NCI-H2196 (cell line): ENCODE results near the gene SHANK1.

Experiments
- DNase-seq: peaks from one replicate; lab custom pipeline; 2025; ENCODE audit not compliant: unreplicated experiment; lab: John Stamatoyannopoulos, UW

Gene SHANK1

DNA sequence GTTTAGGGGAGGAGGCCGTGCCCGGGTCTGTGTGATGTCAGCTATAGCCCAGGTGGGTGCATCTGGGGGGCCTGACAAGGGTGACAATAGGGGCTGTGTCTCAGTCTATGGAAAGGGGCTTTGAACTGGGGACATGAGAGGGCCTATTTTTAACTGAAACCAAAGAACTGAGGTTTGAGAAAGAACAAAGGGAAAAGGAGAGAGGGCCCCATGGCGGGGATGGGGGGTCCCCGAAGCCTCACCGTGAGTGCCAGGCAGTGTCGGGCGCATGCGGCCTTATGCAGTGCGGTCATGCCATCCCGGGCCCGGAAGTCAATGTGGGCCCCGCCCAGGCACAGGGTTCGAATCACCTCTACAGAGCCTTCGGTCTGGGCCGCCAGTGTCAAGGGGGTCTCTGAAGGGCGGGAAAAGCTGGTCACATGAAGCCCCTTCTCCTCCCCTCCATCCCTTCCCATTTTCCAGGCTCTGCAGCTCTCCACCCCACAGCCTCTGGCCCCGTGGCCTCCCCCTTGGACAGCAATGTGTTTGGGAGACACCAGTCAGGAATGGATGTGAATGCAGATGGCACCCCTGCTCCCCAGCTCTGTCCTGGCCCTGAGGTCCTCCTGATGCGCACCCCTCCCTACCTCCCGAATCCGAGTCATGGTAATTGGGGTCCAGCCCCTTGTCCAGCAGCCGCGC is 5.9 kb downstream of the SHANK1 start:
- no peak for DNase-seq

DNA sequence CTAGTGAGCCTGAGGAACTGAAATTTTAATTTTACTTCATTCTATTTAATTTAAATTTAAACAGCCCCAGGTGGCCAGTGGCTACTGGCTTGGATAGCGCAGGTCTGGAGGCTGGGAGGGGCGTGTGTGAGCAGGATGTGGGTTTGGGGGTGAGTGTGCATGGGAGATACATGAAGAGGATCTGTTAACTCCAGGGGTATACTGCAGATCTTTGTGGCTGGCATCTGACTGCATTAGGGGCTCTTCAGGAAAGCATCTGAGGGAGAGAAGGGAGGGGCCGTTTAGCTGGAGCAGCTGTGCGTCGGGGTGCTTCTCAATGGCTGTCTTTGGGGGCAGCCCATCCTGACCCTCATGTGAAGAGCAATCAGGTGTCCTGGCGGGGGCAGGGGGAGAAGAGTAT is 6.8 kb downstream of the SHANK1 start:
- no peak for DNase-seq

DNA sequence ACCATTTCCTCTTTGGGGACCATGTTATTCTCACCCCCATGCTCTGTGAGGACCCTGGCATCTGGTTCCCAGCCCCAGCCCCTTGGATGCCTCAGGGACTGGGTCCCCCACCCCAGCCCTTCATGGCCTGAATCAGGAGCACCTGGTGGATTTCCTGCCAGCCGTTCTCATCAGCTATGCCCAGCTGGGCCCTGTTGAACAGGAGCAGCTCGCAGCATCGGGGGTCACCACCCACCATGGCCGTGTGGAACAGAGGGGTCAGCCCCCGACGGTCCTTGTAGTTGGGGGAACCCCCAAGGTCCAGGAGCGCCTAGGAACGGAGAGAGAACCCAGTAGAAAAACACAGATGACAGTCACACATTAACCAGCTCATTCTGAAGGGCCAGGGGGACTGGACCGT is 7.8 kb downstream of the SHANK1 start:
- no peak for DNase-seq

DNA sequence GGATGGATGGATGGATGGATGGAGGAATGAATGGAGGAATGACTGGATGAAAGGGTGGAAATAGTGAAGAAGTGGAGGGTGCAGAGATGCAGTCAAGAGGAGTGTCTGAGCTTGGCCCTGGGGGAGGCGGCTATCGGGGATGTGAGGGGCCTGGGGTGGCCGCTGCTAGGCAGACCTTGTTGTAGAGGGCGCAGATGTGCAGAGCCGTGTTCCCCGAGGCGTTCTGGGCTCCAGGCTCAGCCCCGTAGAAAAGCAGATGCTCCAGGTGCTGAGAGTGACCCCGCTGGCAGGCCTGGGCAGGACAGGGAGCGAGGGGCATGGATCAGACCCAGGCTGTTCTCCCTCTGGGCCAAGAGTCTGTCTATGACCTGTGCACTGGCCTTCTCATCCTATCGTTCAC is 8.4 kb downstream of the SHANK1 start:
- no peak for DNase-seq

DNA sequence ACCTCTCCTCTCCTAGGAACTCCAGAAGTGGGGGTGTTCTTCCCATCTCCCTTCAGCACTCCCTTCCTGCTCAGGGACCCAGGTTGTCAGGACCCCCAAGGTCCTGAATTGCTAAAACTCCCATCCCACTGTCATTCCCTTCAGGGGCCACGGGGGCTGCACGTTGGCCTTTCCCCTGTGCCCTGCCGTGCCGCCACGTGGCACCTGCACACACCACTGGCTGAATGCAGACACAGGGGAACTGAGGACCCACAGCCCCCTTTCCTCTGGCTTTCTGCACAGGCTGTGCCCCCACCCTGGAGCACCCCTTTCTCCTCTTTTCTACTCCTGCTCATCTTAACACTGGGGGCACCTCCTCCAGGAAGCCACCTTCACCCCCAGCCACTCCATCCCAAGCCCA is 9.0 kb downstream of the SHANK1 start:
- DNase-seq = no peak

DNA sequence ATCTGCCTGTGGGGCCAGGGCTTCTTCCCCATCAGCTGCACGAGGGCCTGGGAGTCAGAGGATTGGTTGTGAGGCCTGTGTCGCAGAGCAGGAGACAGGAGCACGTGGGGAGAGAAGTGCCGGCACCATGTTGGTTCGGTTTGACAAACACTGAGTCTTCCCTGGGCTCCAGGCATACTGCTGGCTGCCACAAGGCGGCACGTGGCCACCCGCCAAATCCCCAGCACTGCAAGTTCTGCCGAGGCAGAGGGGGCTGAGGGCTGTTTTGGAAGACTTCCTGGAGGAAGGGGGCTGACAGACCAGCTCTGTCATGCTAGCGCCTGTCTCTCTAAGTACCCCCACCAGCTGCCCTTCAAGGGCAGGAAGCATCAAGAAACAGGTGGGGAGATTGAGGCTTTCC is 9.5 kb downstream of the SHANK1 start:
- peak; percentile 84 for DNase-seq

DNA sequence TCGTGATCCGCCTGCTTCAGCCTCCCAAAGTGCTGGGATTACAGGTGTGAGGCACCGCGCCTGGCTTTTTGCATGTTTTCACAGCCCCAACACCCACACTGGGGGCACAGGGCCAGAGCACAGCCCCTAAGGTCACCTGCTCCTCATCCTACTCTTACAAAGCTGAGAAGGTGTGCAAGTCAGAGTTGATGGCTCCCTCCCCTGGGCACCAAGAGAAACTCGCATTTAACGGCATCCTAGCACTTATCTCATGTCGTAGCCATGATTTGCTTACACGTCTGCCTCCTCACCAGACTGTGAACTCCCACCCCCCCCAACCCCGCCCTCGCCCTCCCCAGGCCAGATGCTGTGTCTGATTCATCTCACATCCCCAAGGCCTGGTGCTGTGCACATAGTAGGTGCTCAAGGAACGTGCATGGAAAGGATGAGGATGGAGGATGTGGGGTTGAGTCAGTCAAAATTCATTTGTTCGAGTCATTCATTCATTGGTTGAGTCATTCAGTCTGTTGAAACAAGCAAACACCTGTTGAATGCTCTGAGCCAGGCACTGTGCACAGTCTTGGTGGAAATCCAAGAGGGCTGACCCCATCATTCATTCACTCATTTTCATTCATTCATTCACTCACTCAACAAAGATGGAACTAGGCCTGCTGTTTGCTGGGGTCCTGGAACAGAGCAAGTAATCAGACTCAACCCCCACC is 11.3 kb downstream of the SHANK1 start:
- DNase-seq = no peak

DNA sequence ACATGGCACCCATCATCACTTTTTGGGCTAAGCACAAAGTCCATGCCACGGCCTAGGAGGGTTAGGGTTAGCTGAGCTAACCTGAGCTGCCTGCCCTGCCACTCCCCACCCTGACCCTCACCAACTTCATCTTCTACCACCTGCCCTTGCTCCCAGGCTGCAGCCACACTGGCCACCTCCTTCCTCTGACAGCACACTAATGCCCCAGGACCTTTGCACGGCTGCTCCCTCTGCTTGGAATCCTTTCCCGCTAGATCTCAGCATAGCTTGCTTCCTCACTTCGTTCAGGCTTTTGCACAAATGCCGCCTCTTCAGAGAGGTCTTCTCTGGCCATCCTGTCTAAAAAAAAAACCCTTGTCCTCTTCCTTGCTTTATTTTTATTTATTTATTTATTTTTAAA is 13.2 kb downstream of the SHANK1 start:
- DNase-seq = no peak

DNA sequence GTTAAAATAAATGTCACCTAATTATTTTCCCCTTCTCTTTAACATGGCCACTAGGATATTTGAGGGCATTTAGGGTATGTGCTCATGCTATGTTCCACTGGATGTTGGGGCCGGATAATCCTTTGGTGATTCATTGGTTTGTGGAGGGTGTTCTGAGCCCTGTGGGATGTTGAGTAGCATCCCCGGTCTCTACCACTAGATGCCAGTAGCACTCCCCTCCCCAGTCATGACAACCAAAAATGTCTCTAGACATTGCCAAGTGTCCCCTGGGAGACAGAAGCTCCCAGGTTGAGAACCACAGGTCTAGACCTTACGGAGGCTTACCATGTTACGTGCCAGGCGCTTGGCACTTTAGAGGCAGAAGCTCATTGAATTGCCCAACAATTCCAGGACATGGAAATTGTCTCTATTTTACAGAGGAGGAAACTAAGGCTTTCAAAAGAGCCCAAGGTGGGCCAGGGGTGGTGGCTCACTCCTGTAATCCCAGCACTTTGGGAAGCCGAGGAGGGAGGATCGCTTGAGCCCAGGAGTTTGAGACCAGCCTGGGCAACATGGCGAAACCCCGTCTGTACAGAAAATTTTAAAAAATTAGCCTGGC is 14.1 kb downstream of the SHANK1 start:
- peak; percentile 52 for DNase-seq

DNA sequence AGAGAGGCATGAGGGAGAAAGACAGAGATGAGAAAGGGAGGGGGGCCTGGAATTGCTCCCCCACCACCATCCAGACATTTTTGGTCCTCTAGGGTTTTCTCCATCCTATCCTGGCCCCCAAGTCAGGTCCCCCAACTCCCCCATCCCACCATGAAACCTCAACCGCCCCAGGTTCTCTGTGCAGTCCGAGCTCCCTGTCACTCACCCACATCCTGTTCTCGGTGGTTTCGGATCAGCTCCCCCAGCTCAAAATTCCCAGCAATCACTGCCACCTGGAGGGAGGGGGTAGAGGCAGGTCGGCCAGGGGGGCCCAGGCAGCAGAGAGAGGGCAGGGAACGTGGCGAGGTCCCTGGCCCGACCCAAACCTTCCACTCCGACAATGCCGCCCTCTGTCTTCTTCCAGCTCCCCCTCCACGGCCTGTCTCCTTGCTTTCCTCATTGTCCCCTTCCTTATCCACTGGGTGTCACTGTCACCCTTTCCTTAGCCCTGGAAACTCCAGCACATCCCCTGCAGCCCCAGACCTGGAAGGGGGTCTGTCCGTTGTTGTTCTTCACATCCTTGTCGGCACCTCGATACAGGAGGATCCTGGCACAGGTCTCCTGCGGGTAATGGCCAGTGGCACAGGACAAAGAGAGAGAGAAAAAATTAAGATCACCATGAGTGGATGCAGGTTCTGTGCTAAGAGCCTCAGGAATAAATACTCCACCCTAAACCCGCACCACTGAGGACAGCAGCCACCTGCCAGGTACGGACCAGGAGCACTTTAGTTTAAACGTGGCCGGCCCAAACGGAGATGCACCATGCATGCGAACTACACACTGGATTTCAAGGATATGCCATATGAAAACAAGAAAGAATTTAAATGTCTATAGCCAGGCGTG is 15.4 kb downstream of the SHANK1 start:
- DNase-seq = no peak

DNA sequence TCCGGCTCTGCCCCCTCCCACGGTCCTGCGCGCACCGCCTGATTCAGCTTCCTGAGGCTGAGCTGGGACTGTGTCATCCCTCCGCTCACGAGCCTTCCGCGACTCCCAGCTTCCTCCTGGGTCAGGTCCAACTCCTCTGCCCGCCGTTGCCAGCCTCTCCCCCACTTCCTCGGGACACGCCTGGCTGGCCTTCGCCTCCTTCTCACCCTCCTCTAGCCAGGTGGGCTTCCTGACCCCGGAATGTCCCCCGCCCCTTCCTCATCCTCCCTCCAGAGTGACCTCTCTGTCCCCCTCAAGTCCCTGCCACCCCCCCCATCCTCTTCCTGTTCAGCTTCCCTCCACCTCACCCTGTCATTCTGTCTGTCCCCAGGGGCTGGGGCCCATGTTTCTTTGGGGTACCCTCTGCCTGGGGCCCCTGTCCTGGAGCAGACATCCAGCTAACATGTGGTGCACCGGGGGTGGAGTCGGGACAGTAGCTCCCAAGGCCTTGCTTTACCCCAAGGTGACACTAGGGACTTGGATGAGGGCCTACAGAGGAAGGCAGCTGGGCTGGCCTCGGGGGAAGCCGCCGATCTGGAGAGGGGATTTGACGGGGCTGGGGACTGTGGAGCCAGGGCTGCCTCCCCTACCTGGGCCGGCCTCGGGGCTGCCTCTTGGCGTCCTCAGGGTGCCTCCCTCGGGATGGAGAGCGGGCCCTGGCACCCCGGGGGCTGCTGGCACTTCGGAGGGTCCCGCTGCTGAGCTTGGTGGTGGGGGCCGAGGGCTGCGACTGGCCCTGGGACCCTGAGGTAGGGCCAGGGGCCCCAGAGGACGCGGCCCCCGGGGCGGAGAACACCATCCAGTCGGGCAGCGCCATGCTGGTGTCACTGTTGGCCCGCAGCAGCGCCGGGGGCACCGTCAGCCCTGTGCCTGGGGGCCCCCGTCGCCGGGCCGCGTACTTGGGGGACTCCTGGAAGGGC is 16.5 kb downstream of the SHANK1 start:
- peak; percentile 11 for DNase-seq

DNA sequence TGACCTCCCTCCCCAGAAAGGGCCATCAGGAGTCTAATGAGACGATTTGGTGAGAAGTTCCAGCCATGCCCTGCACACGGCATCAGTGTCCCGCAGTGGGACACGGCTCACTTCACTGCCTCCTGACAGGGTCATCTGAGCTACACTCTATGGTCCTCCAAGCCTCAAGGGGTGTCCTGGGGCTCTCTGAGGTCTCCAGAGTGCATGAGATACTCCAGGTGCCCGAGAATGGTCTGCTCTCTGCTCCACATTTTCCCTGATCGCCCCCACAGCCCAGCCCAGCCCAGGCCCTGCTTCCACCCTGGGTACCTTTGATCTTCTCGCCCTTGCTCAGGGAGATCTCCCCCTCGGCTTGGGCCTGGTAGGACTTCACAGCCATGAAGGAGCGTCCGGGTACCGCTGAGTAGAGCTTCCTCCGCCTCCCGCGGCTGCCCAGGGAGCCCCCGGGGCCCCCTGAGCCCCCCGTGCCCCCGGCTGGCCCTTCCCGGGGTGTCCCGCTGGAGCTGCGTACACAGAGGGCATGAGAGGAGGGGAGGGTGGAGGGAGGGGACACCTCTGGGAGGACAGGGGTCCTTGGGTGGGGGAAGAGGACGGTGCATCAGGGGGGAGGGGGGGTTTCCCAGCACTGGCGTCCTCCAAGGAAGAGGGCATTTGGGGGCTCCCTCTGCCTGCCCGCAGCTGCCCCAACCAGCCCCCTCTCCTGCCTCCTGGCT is 17.3 kb downstream of the SHANK1 start:
- no peak for DNase-seq

DNA sequence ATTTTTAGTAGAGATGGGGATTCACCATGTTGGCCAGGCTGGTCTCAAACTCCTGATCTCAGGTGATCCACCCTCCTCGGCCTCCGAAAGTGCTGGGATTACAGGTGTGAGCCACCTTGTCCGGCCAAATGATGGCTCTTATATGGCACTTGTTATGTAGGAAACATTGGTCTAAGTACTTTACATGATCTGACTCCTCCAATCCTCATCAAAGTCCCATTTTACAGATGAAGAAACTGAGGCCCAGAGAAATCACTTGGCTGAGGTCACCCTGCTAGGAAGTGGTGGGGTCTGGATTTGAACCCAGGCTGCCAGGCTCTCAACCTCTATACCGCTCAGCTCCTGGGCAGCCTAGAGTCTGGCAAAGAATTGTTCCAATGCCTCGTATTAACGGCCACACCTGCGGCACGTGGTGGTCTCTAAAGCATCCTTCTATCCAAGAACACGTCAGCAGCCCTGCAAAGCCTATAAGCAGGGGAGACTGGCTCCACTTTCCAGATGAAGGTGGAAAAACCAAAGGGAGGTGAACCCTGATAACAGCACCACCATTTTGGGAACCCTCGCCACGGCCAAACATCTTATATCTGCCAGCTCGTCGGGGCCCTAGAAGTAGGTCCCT is 18.1 kb downstream of the SHANK1 start:
- DNase-seq = no peak

DNA sequence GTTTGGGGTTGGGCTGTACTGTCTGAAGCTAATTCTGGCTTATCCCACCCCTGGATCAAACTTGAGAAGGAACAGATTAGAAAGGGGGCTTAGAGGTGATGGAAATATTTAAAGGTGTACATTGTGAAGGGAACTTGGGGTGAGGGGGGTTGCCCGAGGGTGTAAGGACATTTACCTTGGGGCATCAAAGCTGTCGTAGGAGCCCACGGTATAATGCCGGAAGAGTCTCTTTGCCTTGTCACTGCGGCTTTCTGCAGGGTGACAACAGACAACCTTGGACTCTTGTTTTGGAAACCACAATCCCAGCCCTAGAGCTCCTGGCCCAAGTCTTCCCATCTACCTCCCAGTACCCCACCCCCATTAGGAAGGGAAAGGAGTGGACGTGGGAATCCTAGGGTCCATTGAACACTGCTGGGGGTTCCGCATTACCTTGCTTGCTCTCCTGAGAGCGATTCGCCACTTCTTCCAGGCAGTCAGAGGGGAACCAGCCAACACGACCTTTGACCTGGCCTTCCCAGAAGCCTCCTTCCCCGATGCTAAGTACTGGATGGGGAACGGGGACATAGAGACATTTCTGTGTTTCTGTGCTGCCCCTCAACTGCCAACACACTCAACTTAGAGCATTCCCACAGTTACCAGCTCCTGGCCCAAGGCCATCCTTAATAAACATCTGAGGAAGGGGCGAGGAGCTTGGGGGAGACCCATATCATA is 22.0 kb downstream of the SHANK1 start:
- DNase-seq = no peak

DNA sequence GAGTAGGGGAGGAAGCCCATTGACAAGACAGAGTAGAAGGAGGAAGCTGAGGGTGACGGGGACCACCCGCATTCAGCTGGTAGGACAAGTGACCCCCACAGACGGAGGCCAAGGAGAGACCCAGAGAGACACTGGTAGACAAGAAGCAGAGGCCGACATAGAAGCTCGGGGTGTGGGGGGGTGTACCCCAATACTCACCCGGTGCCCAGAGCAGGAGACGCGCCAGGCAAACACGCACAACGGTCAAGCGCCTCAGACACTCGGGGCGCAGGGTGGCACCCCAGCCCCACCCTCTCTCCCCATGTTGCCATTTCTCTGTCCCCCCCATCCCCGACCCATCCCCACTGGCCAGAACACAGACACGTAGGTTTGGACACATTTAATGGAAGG is 23.5 kb downstream of the SHANK1 start:
- no peak for DNase-seq

DNA sequence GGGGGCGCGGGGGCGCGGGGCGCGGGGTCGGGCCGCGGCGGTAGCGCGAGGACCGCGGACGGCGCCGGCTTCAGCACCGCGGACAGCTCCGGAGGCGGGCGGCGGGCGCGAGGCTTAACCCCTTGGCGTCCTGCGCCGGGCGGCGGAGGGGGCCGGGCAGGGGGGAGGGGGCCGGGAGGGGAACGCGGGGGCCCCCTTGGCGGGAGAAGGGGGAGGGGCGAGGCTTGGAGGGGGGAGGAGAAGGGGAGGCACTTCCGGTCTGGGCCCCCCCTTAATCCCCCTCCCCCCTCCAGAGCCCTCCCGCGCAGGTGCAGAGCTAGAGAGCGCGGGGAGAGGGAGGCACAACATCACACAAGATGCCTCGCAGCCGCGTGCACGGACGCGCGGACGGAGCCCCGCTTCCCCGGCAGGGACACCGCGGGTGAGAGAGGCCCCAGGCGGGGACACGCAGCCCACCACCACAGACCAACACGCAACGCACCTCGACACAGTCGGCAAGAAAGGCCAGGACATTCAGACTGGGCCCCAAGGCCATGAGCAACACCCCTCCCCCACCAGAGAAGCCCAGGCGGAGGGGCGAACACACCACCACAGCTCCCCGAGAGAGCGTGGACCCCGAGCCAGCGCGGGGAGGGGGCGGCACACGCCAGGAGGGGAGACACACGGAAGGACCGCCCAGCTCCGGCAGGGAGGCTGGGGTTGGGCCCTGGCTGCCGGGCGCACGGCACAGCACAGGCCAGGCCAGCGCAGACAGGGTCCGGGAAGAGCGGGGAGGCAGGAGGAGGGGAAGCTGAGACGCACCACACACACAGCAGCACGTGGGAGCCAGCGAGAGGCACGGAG is 24.1 kb downstream of the SHANK1 start:
- DNase-seq = peak; percentile 79

DNA sequence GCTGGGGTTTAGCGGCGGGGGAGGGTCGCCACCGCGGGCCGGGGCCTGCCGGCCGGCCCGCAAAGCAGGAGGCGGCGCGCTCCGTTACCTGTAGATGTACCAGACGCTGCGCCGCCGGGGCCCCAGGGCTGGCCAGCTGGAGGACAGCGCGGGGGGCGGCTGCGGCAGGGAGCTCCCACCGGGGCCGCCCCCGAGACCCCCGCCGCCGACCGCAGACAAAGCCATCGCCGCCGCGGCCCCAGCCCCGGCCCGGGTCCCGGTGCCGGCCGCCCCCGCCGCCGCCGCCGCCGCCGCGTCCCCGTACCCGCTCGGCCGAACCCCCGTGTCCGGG is 24.8 kb downstream of the SHANK1 start:
- DNase-seq = no peak
